GM18498 (cell line): Measurements from ENCODE around the gene SERHL2.
"Not testable (repeated sequence)": the region's sequence is repeated elsewhere in the genome, so short reads cannot be mapped to it uniquely, and the experiment has no call there.

Source experiments
- ATAC-seq: cut with Tn5 transposase; IDR thresholded peaks from one replicate; pipeline ENCODE4 v1.9.1; 2021; ENCODE audit warnings: mild to moderate bottlenecking, moderate library complexity; ENCODE audit not compliant: unreplicated experiment

The SERHL2 gene

DNA sequence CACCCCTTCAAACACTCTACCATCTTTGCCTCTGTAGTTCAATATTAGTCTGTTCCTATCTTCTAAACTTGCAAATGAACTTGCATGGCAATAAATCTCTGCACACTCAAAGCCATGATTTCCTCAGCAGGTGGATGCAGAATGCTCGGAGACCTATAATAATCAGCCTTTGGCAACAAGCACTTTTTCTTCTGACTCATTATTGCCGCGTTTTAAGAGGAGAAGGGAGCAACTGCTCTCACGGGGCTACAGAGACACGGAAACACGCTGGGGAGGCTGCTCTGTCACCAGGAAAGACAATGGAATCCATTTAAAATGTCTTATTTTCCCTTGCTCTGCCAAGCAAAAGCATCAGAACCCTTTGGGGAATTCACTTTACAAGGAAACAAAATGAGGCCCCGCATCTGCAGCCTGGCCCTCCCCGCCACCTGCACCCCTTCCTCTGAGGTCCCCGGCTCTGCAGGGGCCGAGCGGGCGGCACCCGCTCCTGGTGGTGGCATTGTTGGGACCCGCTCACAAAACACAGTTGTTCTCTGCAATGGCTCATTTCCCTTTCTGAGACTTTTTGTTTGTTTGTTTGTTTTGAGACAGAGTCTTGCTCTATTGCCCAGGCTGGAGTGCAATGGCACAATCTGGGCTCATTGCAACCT, 18.5 kb upstream of the SERHL2 start:
- ATAC-seq, result not testable (repeated sequence)

- no peak for ATAC-seq
Measured at GRCh38 chr22:42536166-42536565, 17.6 kb upstream of the SERHL2 start.

DNA sequence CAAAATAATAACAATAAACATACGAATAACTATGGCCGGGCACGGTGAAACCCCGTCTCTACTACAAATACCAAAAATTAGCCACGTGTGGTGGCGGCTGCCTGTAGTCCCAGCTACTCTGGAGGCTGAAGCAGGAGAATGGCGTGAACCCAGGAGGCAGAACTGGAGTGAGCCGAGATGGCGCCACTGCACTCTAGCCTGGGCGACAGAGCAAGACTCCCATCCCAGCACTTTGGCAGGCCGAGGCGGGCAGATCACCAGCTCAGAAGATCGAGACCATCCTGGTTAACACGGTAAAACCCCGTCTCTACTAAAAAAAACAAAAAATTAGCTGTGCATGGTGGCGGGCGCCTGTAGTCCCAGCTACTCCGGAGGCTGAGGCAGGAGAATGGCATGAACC, 17.1 kb upstream of the SERHL2 start:
- not testable (repeated sequence) for ATAC-seq

- peak; percentile 53 for ATAC-seq
Measured at GRCh38 chr22:42537199-42537831, 16.4 kb upstream of the SERHL2 start.

DNA sequence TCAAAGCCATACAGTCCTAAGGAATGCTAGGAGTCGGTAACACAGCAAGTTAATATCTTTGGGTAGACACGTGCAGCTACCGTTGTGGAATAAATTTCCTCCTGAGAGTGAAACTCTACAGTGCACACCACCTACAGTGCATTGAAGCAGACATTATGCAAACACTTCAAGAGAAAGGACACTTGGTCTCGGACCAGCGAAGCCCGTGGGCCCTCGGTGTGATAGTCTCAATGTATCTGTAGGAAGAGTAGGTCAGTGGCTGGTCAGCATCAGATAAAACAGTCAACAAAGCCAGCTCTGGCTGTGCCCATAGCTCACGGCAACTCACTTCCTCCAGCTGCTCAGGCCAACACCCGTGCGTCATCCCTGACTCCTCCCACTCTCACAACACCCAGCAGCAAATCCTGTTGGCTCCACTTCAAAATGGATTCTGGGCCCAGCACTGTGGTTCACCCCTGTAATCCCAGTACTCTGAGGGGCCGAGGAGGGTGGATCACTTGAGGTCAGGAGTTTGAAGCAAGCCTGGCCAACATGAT, 14.5 kb upstream of the SERHL2 start:
- peak; percentile 49 for ATAC-seq

DNA sequence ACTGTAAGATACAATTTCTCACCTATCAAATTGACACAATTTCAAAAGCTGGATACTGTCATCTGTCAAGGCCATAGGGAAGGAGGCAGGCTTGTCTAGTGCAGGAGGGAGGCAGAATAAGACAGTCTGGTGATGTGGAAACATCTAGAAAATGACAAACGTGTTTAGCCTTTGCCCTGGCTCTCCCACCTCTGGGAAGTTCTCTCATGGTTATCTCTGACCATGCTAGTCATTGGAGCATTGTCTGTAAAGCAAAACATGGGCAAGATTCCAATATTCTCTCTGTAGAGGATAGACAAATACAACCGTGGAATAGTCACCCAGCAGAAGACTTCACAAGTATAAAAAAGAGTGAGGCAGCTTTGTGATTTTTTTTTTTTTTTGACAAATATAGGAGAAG, 9.1 kb upstream of the SERHL2 start:
- no peak for ATAC-seq

GRCh38 chr22:42547562-42547961, 6.2 kb upstream of the SERHL2 start:
- no peak for ATAC-seq

DNA sequence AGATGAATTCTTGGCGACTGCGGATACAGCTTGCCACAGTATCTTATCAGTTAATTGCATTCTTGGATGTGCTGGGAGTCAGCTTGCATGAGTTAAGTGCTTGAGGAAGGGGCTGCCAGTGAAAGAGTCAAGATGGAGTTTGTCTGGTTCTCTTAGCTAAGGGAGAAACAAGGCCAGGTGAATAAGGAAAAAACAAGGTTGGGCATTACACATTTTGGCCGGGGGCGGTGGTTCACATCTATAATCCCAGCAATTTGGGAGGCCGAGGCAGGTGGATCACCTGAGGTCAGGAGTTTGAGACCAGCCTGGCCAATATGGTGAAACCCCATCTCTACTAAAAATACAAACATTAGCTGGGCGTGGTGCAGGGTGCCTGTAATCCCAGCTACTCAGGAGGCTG, 5.6 kb upstream of the SERHL2 start:
- not testable (repeated sequence) for ATAC-seq

- no peak for ATAC-seq
Measured at GRCh38 chr22:42548597-42549330, 5.0 kb upstream of the SERHL2 start.

- ATAC-seq, result no peak
Measured at GRCh38 chr22:42549331-42550060, 4.3 kb upstream of the SERHL2 start.

- ATAC-seq, result not testable (repeated sequence)
Measured at GRCh38 chr22:42552294-42552647, 1.5 kb upstream of the SERHL2 start.

- no peak for ATAC-seq
Measured at GRCh38 chr22:42560381-42560780, 6.6 kb downstream of the SERHL2 start.

DNA sequence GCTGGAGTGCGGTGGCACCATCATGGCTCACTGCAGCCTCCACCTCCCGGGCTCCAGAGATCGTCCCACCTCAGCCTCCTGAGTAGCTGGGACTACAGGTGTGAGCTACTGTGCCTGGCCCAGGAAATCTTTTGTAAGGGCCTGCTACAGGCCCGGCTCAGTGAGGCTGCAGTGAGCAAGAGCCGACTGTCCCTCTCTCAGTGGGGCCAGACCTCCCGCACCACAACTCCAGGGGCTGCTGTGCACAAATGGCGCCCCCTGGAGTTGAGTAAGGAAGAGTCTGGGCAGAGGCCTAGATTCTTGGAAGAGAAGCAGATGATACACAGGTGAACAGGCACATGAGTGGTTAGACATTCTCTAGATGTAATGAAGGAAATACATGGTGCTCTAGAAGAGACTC, 7.0 kb downstream of the SERHL2 start:
- ATAC-seq, result no peak

DNA sequence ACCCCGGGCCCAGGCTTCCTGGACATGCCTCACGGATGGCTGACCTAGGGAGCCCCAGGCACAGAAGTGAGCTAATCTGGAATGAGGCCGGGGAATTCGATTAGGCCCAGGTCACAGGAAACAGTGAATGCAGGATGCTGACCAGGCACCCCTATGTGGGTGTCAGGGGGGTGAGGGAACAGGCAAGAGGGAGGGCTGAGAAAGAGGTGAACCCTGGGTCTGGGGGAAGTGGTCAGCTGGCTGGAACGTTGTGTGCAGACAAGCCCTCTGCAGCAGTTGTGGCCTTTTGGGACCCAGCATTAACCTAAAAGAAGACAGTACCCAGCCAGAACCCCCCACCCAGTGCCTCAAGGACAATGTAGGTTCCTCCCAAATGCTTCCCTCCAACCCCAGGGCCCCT, 8.1 kb downstream of the SERHL2 start:
- ATAC-seq, result no peak

DNA sequence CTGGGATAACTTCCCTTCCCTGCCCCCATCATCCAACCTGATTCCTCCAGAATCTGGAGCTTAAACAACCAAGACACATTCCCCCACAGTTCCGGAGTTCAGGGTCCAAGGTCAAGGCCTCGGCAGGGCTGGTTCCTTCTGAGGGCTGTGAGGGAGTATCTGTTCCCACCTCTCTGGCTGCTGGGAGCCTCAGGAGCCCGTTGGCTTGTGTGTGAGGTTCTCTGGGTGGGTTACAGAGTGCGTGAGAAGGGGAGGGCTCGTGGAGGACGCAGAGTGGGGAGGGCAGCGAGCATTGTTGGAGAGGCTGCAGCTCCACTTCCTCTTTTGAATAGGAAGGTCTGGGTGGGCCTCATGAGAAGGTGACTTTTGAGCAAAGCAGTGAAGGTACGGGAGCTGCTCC, 8.5 kb downstream of the SERHL2 start:
- ATAC-seq, result peak; percentile 59

DNA sequence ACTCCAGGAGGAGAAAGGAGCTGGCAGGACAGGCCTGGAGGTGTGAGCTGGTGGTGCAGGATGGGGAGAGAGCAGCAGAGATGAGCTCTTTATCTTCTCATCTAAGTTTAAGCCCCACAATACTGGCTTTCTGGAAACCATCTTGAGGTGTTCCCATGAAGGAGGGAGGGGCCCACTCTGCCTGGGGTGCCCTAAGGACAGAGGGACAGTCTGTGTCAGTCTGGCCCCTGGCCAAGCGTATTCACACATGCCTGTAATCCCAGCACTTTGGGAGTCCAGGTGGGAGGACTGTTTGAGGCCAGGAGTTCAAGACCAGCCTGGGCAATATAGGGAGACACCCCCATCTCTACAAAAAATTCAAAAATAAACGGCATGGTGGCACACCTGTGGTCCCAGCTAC, 8.9 kb downstream of the SERHL2 start:
- ATAC-seq, result no peak

DNA sequence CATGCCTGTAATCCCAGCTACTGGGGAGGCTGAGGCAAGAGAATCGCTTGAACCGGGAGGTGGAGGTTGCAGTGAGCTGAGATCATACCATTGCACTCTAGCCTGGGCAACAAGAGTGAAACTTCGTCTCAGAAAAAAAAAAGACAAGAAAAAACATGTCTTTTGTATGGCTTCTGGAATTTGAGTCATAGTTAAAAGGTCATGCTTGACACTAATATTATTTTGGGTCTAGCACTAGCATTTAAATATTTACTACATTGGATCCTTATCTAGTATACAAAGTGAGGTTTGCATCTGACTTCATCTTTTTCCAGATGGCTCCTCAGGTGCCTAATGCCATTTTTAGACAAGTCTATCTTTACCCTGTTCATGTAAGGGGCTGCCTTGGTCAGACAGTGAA, 10.2 kb downstream of the SERHL2 start:
- ATAC-seq, result not testable (repeated sequence)

GRCh38 chr22:42564699-42565098, 10.9 kb downstream of the SERHL2 start:
- ATAC-seq, result no peak

- no peak for ATAC-seq
Measured at GRCh38 chr22:42565956-42566355, 12.2 kb downstream of the SERHL2 start.

- not testable (repeated sequence) for ATAC-seq
Measured at GRCh38 chr22:42567950-42568349, 14.2 kb downstream of the SERHL2 start.

GRCh38 chr22:42570580-42570979, 16.8 kb downstream of the SERHL2 start:
- ATAC-seq, result not testable (repeated sequence)
